Measurements from ENCODE around the gene ACOX3.
"Not testable (repeated sequence)": the region's sequence is repeated elsewhere in the genome, so short reads cannot be mapped to it uniquely, and the experiment has no call there.

The ACOX3 gene

GRCh38 chr4:8403173-8403753 is 37.3 kb downstream of the ACOX3 start:
- peak in 4 of 6 experiments; percentile 7 to 48 (median 24) for DNase-seq

GRCh38 chr4:8402640-8403039 is 37.9 kb downstream of the ACOX3 start:
- no peak for DNase-seq

GRCh38 chr4:8402181-8402597 is 38.3 kb downstream of the ACOX3 start:
- DNase-seq, result no peak

GRCh38 chr4:8401665-8402064 is 38.9 kb downstream of the ACOX3 start:
- no peak for DNase-seq

- no peak for DNase-seq
Observed at GRCh38 chr4:8400632-8401325, 39.7 kb downstream of the ACOX3 start.

- DNase-seq, result no peak
Observed at GRCh38 chr4:8399298-8399697, 41.2 kb downstream of the ACOX3 start.

- no peak for DNase-seq
Observed at GRCh38 chr4:8398347-8398746, 42.2 kb downstream of the ACOX3 start.

- no peak for DNase-seq
Observed at GRCh38 chr4:8396762-8397406, 43.6 kb downstream of the ACOX3 start.

- DNase-seq, result no peak
Observed at GRCh38 chr4:8395504-8396296, 44.8 kb downstream of the ACOX3 start.

- DNase-seq, result no peak
Observed at GRCh38 chr4:8394806-8395205, 45.7 kb downstream of the ACOX3 start.

GRCh38 chr4:8394061-8394519 is 46.4 kb downstream of the ACOX3 start:
- no peak for DNase-seq

- no peak for DNase-seq
Observed at GRCh38 chr4:8393593-8394038, 46.9 kb downstream of the ACOX3 start.

GRCh38 chr4:8392591-8393190 is 47.8 kb downstream of the ACOX3 start:
- no peak for DNase-seq

- DNase-seq, result no peak
Observed at GRCh38 chr4:8391972-8392371, 48.6 kb downstream of the ACOX3 start.

GRCh38 chr4:8391071-8391470 is 49.5 kb downstream of the ACOX3 start:
- DNase-seq, result no peak

- DNase-seq, result no peak
Observed at GRCh38 chr4:8390577-8390976, 49.9 kb downstream of the ACOX3 start.

- no peak for DNase-seq
Observed at GRCh38 chr4:8388528-8388870, 52.0 kb downstream of the ACOX3 start.

- DNase-seq, result no peak
Observed at GRCh38 chr4:8387615-8388527, 52.7 kb downstream of the ACOX3 start.

- no peak for DNase-seq
Observed at GRCh38 chr4:8387194-8387593, 53.3 kb downstream of the ACOX3 start.

GRCh38 chr4:8386731-8387130 is 53.8 kb downstream of the ACOX3 start:
- DNase-seq, result no peak

GRCh38 chr4:8386131-8386530 is 54.4 kb downstream of the ACOX3 start:
- DNase-seq, result not testable (repeated sequence)

GRCh38 chr4:8385611-8386010 is 54.9 kb downstream of the ACOX3 start:
- DNase-seq, result no peak

Data from stimulated activated naive CD4-positive, alpha-beta T cell (primary cell).